ENCODE measurements around the gene SLIT1.

SLIT1 gene

DNA sequence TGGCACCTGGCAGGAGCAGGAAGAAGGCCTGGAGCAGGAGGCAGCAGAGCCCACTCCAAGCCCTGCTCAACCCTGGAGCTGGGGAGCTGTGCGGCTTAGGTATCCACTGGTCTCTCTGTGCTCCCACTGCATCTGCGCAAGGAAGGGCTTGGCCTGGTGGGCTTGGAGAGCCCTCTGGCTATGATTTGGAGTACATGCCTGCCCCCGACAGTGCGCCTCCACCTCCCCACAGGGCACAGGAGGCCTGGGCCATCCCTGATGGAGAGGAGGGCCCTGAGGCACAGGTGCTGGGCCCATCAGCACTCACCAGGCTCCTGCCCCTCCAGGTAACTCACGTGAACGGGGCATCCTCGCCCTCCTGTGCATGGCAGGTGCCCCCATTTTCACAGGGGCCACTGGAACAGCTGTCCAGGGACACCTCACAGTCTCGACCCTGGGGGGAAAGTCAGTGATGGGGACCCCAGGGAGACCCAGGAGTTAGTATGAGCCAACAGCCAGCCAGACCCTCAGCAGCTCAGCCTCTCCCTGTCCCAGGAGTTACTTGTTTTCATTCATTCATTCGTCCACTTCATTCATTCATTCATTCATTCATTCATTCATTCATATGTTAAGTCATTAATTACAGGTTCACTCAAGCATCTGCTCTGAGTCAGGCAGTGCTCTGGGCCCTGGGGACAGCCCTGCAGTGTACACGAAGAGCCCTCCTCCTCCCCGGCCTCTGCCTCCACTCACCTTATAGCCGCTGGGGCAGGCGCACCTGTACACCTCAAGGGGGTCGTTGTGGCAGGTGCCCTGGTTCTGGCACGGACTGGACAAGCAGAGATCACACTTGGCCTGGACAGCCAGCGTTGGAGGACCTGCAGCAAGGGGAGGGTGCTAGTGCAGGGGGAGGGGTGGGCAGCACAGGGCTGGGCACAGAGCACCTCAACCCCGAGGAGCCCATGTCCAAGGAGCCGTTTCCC lies 167.2 kb downstream of the SLIT1 start:
- DNase-seq = no peak

DNA sequence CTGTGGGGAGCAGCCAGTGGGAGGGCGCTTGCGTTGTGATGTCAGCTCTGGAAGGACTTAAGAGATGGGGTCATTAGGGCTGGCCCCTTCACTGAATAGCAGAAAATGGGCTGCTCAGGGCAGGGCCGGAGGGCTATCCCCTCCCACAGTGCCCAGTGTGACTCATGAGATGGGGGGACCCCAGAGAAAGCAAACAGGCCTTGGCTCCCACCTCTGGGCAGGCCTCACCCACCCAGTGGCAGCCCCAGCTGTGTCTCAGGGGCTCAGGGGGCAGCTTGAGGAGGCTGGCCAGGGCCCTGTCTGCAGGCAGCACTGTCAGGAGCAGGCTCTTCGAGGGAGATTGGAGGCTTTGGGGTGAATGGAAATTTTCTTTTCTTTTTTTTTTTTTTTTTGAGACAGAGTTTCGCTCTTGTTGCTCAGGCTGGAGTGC lies 168.3 kb downstream of the SLIT1 start:
- no peak for DNase-seq

DNA sequence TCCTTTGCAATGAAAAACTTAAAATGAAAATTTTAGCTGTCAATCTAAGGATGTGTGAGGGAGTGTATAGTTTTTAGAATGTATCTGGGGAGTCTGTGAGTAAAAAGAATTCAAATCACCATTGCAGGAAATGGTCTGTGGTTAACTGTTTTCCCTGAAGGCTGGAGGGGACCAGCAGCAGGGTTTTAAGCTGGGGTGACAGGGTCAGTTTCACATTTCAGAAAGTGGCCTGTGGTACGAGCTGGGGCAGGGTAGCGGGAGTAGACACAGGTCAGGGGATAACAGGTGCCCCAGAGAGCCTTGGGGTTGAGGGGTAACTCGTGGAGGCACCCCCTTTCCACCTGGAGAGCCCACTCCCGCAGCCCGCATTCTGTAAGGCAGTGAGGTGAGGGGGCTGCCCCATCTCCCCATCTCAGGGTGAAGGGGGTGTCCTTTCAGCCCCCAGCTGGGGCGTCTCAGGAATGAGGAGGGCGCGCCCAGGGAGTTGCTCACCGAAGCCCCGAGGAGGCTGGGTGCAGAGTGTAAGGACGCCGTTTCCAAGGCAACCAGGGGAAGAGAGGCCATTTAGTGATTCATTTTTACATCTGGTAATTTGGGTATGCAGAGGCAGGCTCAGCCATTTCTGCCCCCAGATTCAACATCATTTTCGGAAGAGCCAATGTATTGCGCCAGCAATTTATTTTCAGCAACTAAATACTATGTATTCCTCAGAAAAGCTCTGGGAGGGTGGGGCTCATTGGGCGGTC lies 168.9 kb downstream of the SLIT1 start:
- no peak for DNase-seq

GRCh38 chr10:97015240-97015639 lies 170.5 kb downstream of the SLIT1 start:
- no peak for DNase-seq

DNA sequence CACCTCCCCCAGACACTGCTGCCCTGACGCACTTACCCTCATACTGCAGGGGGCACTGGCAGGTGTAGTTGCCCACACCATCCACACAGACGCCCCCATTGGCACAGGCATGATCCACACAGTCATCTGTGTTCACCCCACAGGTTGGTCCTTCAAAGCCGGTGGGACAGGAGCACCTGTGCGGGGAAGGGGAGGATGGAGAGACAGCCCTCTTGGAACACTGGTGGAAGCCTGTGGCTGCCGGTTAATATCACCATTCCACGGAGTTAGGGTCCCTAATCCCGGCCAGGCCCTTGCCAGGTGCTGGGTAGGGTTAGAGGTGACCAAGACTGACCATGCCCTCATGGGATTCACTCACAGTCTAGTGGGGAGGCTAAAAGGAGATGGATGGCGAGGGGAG lies 171.8 kb downstream of the SLIT1 start:
- no peak for DNase-seq

DNA sequence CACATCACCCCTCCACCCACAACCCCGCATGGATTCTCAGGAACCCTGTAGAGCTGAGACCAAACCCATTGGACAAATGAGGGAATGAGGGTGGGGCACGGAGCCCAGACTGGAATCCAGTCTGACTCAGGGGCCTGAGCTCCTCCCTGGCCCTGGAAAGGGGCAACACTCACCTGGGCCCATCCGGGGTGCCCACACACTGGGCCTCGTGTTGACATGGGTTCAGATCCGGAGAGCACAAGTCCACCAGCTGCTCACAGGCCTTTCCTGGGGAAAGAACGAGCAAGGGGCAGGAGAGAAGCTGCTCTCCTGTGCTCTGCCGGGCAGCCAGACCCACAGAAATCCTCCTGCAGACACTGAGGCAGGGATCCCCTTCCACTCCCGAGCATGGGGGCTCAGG lies 172.2 kb downstream of the SLIT1 start:
- no peak for DNase-seq

DNA sequence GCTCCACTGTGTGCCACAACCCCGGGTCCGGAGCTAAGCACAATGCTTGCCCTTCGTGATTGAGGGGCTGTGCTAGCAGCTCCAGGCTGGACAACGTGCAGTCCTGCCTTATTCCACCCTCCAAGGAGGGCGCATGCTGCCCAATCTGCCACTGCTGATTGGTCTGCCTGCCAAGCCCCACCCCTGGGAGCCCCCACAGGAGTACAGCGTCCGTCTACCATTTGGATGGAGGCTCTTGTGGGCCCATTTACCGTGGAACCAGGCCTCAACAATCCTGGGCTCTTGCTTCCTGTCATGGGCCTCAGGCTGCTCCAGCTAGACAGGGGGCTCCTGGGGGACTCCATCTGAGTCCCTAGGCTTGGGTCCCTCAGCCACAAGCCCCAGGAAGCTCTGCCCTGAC lies 173.3 kb downstream of the SLIT1 start:
- DNase-seq = no peak

- no peak for DNase-seq
These were observed 174.4 kb downstream of the SLIT1 start for GRCh38 chr10:97011397-97011796.

GRCh38 chr10:97010695-97011206 lies 175.0 kb downstream of the SLIT1 start:
- DNase-seq = no peak

GRCh38 chr10:97007417-97007816 lies 178.3 kb downstream of the SLIT1 start:
- no peak for DNase-seq

DNA sequence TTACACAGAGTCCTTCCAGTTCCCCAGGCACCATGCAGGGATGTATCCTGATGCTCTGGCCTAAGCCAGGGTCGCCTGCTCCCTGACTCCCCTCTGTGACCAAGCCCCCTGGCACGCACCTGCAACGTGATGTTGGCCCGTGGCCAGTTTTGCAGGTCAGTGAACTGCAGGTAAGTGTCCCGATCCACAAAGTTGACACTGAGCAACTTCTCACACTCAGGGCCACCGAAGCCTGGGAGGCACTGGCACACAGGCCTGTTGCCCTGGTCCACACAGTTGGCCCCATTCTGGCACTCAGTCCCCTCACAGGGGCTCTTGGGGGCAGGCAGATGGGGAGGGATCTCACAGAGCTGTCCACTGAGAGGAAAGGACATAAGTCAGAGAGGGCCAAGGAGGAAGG lies 179.4 kb downstream of the SLIT1 start:
- DNase-seq = no peak

GRCh38 chr10:97005349-97005748 lies 180.4 kb downstream of the SLIT1 start:
- DNase-seq = no peak

DNA sequence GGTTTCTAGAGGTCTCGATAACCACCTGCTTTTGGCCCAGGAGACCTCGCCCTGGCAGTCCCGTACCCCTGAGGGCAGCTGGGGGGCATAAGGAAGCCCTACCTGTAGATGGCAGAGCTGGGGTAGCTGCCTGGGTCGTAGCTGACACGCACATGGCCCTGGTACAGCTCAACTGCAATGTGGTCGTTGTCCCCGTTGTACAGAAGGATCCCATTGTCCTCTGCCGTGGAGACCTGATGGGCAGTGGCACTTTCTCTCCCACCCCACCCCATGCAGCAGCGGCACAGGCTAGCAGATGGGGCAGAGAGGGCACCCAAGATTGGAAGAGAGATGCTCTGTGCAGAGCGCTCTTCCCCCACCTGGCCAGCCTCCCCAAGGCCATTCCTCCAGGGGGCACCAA lies 181.2 kb downstream of the SLIT1 start:
- no peak for DNase-seq

DNA sequence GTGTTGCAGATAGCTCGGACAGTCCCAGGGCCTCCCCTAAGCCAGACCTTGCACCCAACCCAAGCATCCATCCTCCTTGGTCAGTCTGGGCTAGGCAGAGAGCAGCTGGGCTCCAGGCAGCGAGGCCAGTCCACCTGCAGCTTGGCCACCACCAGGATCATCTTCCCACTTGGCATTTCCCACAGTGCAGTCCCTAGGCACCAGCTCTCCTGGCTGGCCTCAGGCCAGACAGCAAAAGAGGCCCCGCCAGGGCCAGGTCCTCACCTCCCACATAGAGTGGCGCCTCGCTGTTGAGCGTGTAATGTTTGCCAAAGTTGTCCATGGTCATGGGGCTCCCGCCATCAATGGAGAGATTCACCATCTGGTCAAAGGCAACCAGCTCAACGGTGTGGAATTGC lies 182.0 kb downstream of the SLIT1 start:
- DNase-seq = no peak

DNA sequence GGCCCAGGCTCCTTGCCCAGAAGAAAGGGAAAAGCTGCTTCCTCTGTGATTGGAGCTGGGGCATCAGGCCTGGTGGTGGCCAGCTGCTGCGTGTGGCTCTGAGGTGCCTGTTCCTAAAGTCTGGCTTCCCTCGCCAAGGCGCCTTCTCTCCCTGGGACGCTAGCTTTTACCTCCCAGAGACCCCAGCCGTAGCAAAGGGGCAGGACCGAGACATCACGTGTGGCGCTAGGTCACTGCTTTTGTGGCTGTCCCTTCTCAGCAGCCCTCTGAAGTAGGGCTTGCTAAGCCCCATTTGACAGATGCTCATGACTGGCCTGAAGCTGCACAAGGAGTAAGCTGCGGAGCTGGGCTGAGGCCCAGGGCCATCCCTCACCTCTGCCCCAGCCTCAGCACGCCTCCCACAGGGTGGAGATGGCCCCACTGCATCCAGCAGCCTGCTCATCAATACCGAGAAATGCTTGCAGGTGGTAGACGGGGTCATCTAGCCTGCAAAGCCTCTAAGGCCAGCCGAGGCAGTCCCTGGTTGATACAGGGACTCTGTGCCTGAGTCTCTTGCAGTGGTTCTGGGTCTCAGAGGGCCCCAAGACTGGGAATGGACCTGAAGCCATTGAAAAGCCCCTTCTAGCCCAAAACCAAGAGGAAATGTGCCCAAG lies 182.5 kb downstream of the SLIT1 start:
- no peak for DNase-seq

GRCh38 chr10:97002670-97003069 lies 183.1 kb downstream of the SLIT1 start:
- DNase-seq = no peak

GRCh38 chr10:97001183-97001991 lies 184.4 kb downstream of the SLIT1 start:
- DNase-seq = no peak

- DNase-seq = no peak
These were observed 185.1 kb downstream of the SLIT1 start for GRCh38 chr10:97000487-97001182.

DNA sequence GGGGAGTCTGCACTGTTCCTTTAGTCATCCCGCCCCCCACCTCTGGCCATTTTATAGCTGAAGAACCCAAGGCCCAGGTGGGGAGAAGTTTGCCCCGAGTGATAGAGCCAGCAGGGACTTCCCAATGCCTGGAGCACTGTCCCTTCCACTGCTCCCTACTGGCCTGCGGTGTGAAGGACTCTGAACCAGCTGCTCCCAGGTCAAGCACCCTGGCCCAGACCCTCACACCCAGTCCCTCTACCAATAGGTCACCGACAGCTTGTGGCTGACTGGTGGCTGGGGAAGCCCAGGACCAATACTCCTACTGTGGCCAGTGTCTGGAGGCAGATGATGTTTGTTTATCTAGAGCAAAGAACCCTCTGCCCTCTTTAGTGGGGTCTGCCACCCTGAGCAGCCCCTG lies 185.8 kb downstream of the SLIT1 start:
- no peak for DNase-seq

GRCh38 chr10:96999337-96999736 lies 186.4 kb downstream of the SLIT1 start:
- no peak for DNase-seq

- DNase-seq = no peak
These were observed 187.3 kb downstream of the SLIT1 start for GRCh38 chr10:96998329-96998888.
